Osteoblast (primary cell): ENCODE measurements around the gene C4orf50. TPM values are rescaled to one million over a fixed set of nuclear protein-coding genes. Genes with fewer than 3 reads are reported as not detected.
"Not testable (repeated sequence)": the region's sequence is repeated elsewhere in the genome, so short reads cannot be mapped to it uniquely, and the experiment has no call there.

Source experiments
- DNase-seq: peaks from one replicate; pipeline ENCODE4 v3.0.0; 2011; ENCODE audit warnings: low spot score, mixed read lengths; ENCODE audit not compliant: insufficient read length; ENCODE audit errors: missing footprints
- H2AFZ ChIP-seq: 2 replicates; pipeline ENCODE4 v1.6.0; 2011; ENCODE audit warnings: mild to moderate bottlenecking, low read length
- H3K27ac ChIP-seq: 2 replicates; pipeline ENCODE4 v1.5.1; 2011; ENCODE audit warnings: mild to moderate bottlenecking, low read depth, low read length, moderate library complexity
- H3K27me3 ChIP-seq: 2 replicates; pipeline ENCODE4 v1.6.0; 2012; ENCODE audit warnings: mild to moderate bottlenecking, control low read depth, inconsistent platforms, low read length, moderate library complexity; ENCODE audit not compliant: insufficient read depth
- H3K36me3 ChIP-seq: 2 replicates; pipeline ENCODE4 v1.5.1; 2011; ENCODE audit warnings: mild to moderate bottlenecking, low read length, control low read depth, moderate library complexity; ENCODE audit not compliant: insufficient read depth
- H3K4me1 ChIP-seq: 2 replicates; pipeline ENCODE4 v1.5.1; 2011; ENCODE audit warnings: mild to moderate bottlenecking, low read length, control low read depth, moderate library complexity; ENCODE audit not compliant: insufficient read depth
- H3K4me2 ChIP-seq: 2 replicates; pipeline ENCODE4 v1.6.0; 2011; ENCODE audit warnings: mild to moderate bottlenecking, low read length; ENCODE audit not compliant: insufficient read depth
- H3K4me3 ChIP-seq: fragments of 200-600 bp; sonication (generic); 3 replicates; pipeline ENCODE4 v1.5.1; 2012; ENCODE audit warnings: mild to moderate bottlenecking, low read length, inconsistent platforms; ENCODE audit not compliant: insufficient read depth
- H3K79me2 ChIP-seq: 2 replicates; pipeline ENCODE4 v1.6.0; 2012; ENCODE audit warnings: mild to moderate bottlenecking, low read length, control low read depth, inconsistent platforms; ENCODE audit not compliant: insufficient read depth
- H3K9me3 ChIP-seq: 2 replicates; pipeline ENCODE4 v1.5.1; 2011; ENCODE audit warnings: low read depth, low read length, control low read depth
- H4K20me1 ChIP-seq: 2 replicates; pipeline ENCODE4 v1.6.0; 2012; ENCODE audit warnings: mild to moderate bottlenecking, low read length, control low read depth; ENCODE audit not compliant: insufficient read depth
- CTCF ChIP-seq: IDR thresholded peaks from 2 replicates; pipeline ENCODE4 v1.5.1; 2011; ENCODE audit warnings: mild to moderate bottlenecking, low read depth, low read length, moderate library complexity; ENCODE audit errors: extremely low read depth
- total RNA-seq: library from RNA; depleted of rRNA; stranded (reverse); fragments of >200 nt; gene quantifications from 2 replicates; pipeline ENCODE4 v1.2.3, GENCODE V29; 2012

The C4orf50 gene
- total RNA-seq, 1 donor, result not detected

GRCh38 chr4:5954056-5954760, 64.0 kb downstream of the C4orf50 start:
- Histone ChIP-seq H3K4me3 (no peak overlapping the region), H3K27me3 (no peaks in the 10 kb centered on the region), H3K9me3 (no peaks in the 10 kb centered on the region), H3K79me2 (no peaks in the 10 kb centered on the region), H3K27ac (no peak overlapping the region), H3K36me3 (no peaks in the 10 kb centered on the region), H3K4me1 (no peaks in the 10 kb centered on the region), H2AFZ (no peak overlapping the region), H4K20me1 (no peaks in the 10 kb centered on the region), H3K4me2 (no peak overlapping the region)
- TF ChIP-seq CTCF, result no peak
- DNase-seq, result no peak

DNA sequence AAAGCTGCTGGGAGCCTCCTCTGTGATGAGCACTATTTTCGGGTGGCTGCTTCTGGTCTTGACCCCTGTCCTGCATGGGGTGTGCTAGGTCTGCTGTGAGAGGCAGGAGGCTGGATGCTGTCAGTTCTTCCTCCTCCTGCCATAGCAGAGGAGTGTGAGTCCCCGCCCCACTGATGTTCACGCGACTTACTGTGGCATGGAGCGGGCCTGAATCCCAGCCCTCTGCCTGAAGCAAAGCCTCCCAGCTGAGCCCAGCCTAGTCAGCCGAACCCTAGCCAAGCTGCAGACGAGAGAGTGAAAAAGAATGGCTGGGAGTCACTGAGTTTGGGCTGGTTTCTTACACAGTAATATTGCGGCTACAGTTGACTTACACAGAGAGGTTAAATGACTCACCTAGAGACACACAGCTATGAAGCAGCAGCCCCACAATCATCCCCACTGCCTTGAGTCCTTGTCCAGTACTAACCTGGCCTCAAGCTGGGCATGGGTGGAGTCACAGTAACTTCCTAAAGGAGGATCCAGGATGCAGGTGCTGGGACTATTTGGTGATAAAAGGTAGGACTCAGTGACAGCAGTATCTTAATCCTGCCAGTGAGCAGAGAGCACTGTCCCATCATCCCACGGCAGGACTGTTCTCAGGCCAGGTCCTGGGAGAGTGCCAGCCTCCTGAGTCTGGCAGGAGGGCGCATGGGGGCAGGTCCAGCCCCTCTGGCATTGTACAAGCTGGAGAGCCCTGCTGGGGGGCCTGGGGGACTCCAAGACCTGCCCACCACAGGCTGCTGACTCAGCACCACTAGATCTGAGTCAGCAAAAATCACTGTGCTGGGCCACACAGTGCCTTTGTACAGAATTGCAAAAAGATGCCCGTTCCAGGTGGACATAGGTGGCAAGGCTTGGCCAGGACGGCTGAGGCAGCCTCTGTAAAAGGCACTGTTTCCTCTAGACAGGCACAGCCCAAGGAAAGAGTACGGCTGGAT, 65.0 kb downstream of the C4orf50 start:
- no peak overlapping the region for H3K4me2 ChIP-seq
- H3K9me3 ChIP-seq, result no peaks in the 10 kb centered on the region
- H3K27me3 ChIP-seq, result no peaks in the 10 kb centered on the region
- no peak overlapping the region for H3K4me3 ChIP-seq
- no peak overlapping the region for H3K27ac ChIP-seq
- H2AFZ ChIP-seq, result no peak overlapping the region
- H3K79me2 ChIP-seq, result no peaks in the 10 kb centered on the region
- H3K36me3 ChIP-seq, result no peaks in the 10 kb centered on the region
- H4K20me1 ChIP-seq, result no peaks in the 10 kb centered on the region
- no peak for DNase-seq
- H3K4me1 ChIP-seq, result no peaks in the 10 kb centered on the region
- no peak for TF ChIP-seq CTCF

DNA sequence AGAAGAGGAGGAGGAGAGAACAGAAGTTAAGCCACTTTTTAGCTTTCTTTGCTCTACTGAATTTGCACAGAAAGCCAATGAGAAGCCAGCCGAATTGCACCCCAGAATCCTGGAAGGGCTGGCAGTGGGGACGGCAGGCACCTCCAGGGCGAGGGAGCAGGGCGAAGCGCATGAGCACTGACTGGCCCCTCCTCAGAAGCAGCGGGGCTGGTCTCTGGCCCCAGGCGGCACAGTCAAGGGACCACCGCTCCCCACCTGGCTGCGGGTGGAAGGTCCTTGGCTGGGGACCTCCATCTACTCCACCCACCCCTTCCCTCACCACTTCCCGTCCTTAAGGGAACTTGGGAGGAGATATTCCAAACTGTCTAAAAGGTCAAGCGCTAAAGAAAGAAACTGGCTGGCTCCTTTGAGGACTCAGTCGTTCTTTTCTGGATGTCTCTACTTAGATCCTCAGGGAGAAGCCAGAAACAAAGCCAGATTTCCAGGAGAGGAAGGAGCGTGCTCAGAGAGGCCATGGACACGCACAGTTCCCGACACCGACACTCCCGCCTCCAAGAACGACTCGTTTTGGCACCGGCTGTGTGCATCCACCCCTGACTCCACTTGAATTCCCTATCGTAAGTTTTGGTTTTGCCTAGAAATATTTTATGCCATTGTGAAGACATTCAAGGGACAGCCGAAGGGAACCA, 65.8 kb downstream of the C4orf50 start:
- Histone ChIP-seq H3K27ac (no peak overlapping the region), H3K27me3 (no peaks in the 10 kb centered on the region), H3K4me3 (no peak overlapping the region), H3K4me1 (no peaks in the 10 kb centered on the region), H3K79me2 (no peaks in the 10 kb centered on the region), H3K36me3 (no peaks in the 10 kb centered on the region), H3K9me3 (no peaks in the 10 kb centered on the region), H3K4me2 (no peak overlapping the region), H2AFZ (no peak overlapping the region), H4K20me1 (no peaks in the 10 kb centered on the region)
- no peak for DNase-seq
- TF ChIP-seq CTCF, result no peak

DNA sequence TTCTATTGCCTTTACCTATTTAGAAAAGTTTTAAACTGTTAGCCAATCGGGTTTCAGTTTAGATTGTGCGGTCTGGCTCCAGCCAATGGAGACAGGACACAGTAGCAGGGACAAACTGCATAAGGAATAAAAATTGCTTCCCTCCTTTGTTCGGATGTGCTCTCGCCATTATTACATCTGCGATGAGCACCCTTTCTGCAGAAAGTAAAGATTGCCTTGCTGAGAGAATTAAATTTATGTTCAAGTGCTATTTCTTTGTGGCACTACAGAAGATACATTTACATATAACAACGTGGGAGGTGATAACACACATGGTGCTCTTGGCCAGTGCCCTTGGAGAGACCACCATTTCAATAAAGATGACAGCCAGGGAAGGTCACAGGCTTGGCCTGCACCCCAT, 71.6 kb downstream of the C4orf50 start:
- H3K4me3 ChIP-seq, H3K4me2 ChIP-seq, H3K27ac ChIP-seq, H3K36me3 ChIP-seq, H4K20me1 ChIP-seq, H3K79me2 ChIP-seq, H3K9me3 ChIP-seq, H2AFZ ChIP-seq, H3K4me1 ChIP-seq, DNase-seq, H3K27me3 ChIP-seq: not testable (repeated sequence)
